Suprapubic skin (tissue), 4 donors: ENCODE results near the gene ETV6. TPM values are rescaled to one million over a fixed set of nuclear protein-coding genes. Genes with fewer than 3 reads are reported as not detected.
A peak's percentile ranks its signal among the peaks of the same experiment; 100 is the strongest.

Experiments
- DNase-seq, 2 donors: peaks; one replicate each; pipeline ENCODE4 v3.0.0-alpha.2; 2019; ENCODE audit warnings: low spot score in 2 of 2
- H3K27ac ChIP-seq: fragments of 200-600 bp; sonication (generic); one replicate; pipeline ENCODE4 v1.5.1; 2019
- H3K27me3 ChIP-seq: fragments of 200-600 bp; sonication (generic); one replicate; pipeline ENCODE4 v1.5.1; 2019
- H3K36me3 ChIP-seq: fragments of 200-600 bp; sonication (generic); one replicate; pipeline ENCODE4 v1.5.1; 2019
- H3K4me1 ChIP-seq: fragments of 200-600 bp; sonication (generic); one replicate; pipeline ENCODE4 v1.5.1; 2019
- H3K4me3 ChIP-seq: fragments of 200-600 bp; sonication (generic); one replicate; pipeline ENCODE4 v1.5.1; 2019; ENCODE audit warnings: mild to moderate bottlenecking
- H3K9me3 ChIP-seq: fragments of 200-600 bp; sonication (generic); one replicate; pipeline ENCODE4 v1.5.1; 2019
- CTCF ChIP-seq, 2 donors: fragments of 200-600 bp in 1 of 2; fragments of 450-650 bp in 1 of 2; sonication (generic) in 1 of 2; IDR thresholded peaks; one replicate each; pipeline ENCODE4 v1.5.1; 2016 to 2019; ENCODE audit warnings: antibody characterized with exemption in 2 of 2, mild to moderate bottlenecking in 1 of 2, moderate library complexity in 1 of 2
- EP300 ChIP-seq: sonication (generic); formaldehyde crosslinking; IDR thresholded peaks from one replicate; pipeline ENCODE4 v1.6.1; 2017; ENCODE audit warnings: antibody characterized with exemption
- POLR2A ChIP-seq, 2 donors: fragments of 450-650 bp; IDR thresholded peaks; one replicate each; pipeline ENCODE4 v1.6.1; 2017; ENCODE audit warnings: antibody characterized with exemption in 2 of 2, mild to moderate bottlenecking in 2 of 2, moderate library complexity in 2 of 2
- POLR2AphosphoS5 ChIP-seq, 3 donors: sonication (generic); formaldehyde crosslinking; IDR thresholded peaks; one replicate each; pipeline ENCODE4 v1.6.1; 2017; ENCODE audit warnings: antibody characterized with exemption in 3 of 3
- WGBS: methylation state at CpG from one replicate; pipeline ENCODE4 v1.1.5; 2018; 5-methylcytosine and 5-hydroxymethylcytosine counted together
- total RNA-seq, 4 donors: library from RNA; depleted of rRNA; stranded (reverse); fragments of >200 nt; gene quantifications; one replicate each; pipeline ENCODE4 v1.1.0, GENCODE V29; 2016

Gene ETV6
- total RNA-seq, 4 donors from 2014 or later: 16.9 to 41.4 (median 25.1) TPM

- Histone ChIP-seq H3K27ac (no peak overlapping the region), H3K36me3 (no peaks in the 10 kb centered on the region), H3K9me3 (no peaks in the 10 kb centered on the region), H3K27me3 (no peaks in the 10 kb centered on the region), H3K4me1 (peaks cover 12% of the 10 kb centered on the region), H3K4me3 (no peak overlapping the region)
- DNase-seq: no peak
- TF ChIP-seq EP300 (no peak), POLR2AphosphoS5 (IDR thresholded peaks at IDR 0.05) (no peak), POLR2A (IDR thresholded peaks at IDR 0.05) (no peak), CTCF (IDR thresholded peaks at IDR 0.05) (no peak)
- WGBS: 84% methylated on average over 3 of the region's 3 CpGs
Measured at GRCh38 chr12:11805680-11806079, 156.2 kb downstream of the ETV6 start.

GRCh38 chr12:11807458-11807857 is 158.0 kb downstream of the ETV6 start:
- no peak overlapping the region for H3K27ac ChIP-seq
- H3K9me3 ChIP-seq: no peaks in the 10 kb centered on the region
- TF ChIP-seq POLR2A (IDR thresholded peaks at IDR 0.05) (no peak), CTCF (IDR thresholded peaks at IDR 0.05) (no peak), POLR2AphosphoS5 (IDR thresholded peaks at IDR 0.05) (no peak), EP300 (no peak)
- no peaks in the 10 kb centered on the region for H3K36me3 ChIP-seq
- H3K4me3 ChIP-seq: no peak overlapping the region
- no peaks in the 10 kb centered on the region for H3K27me3 ChIP-seq
- DNase-seq: no peak
- H3K4me1 ChIP-seq: peaks cover 24% of the 10 kb centered on the region

- no peaks in the 10 kb centered on the region for H3K36me3 ChIP-seq
Measured at GRCh38 chr12:11808931-11809330, 159.5 kb downstream of the ETV6 start.

GRCh38 chr12:11810206-11810545 is 160.7 kb downstream of the ETV6 start:
- TF ChIP-seq CTCF (IDR thresholded peaks at IDR 0.05) (no peak), POLR2A (IDR thresholded peaks at IDR 0.05) (no peak), EP300 (no peak), POLR2AphosphoS5 (IDR thresholded peaks at IDR 0.05) (no peak)
- H3K27ac ChIP-seq: no peak overlapping the region

More at GRCh38 chr12:11808931-11809330, 159.5 kb downstream of the ETV6 start:
- Histone ChIP-seq H3K4me3 (no peak overlapping the region), H3K27ac (no peak overlapping the region), H3K9me3 (no peaks in the 10 kb centered on the region), H3K27me3 (no peaks in the 10 kb centered on the region), H3K4me1 (peaks cover 38% of the 10 kb centered on the region)
- TF ChIP-seq POLR2A (IDR thresholded peaks at IDR 0.05): no peak
- WGBS: 94% methylated on average over 8 of the region's 8 CpGs
- DNase-seq: no peak

GRCh38 chr12:11811008-11811407 is 161.5 kb downstream of the ETV6 start:
- 73% methylated on average over 3 of the region's 3 CpGs for WGBS
- H3K27ac ChIP-seq: no peak overlapping the region
- no peak overlapping the region for H3K4me3 ChIP-seq
- no peak for DNase-seq
- no peaks in the 10 kb centered on the region for H3K36me3 ChIP-seq
- peaks cover 42% of the 10 kb centered on the region for H3K4me1 ChIP-seq
- H3K27me3 ChIP-seq: no peaks in the 10 kb centered on the region
- H3K9me3 ChIP-seq: no peaks in the 10 kb centered on the region
- TF ChIP-seq EP300: no peak
- TF ChIP-seq CTCF (IDR thresholded peaks at IDR 0.05): no peak
- TF ChIP-seq POLR2A (IDR thresholded peaks at IDR 0.05): no peak
- TF ChIP-seq POLR2AphosphoS5 (IDR thresholded peaks at IDR 0.05): no peak

More at GRCh38 chr12:11810206-11810545, 160.7 kb downstream of the ETV6 start:
- peaks cover 42% of the 10 kb centered on the region for H3K4me1 ChIP-seq
- no peak overlapping the region for H3K4me3 ChIP-seq
- no peak for DNase-seq
- no peaks in the 10 kb centered on the region for H3K27me3 ChIP-seq
- 93% methylated on average over 3 of the region's 3 CpGs for WGBS
- no peaks in the 10 kb centered on the region for H3K36me3 ChIP-seq
- no peaks in the 10 kb centered on the region for H3K9me3 ChIP-seq

GRCh38 chr12:11812241-11812585 is 162.7 kb downstream of the ETV6 start:
- 61% methylated on average over 2 of the region's 2 CpGs for WGBS
- Histone ChIP-seq H3K9me3 (no peaks in the 10 kb centered on the region), H3K4me1 (peaks cover 42% of the 10 kb centered on the region), H3K27me3 (no peaks in the 10 kb centered on the region), H3K27ac (peak overlapping the region; percentile 84), H3K36me3 (no peaks in the 10 kb centered on the region), H3K4me3 (no peak overlapping the region)
- no peak for DNase-seq
- TF ChIP-seq POLR2AphosphoS5 (IDR thresholded peaks at IDR 0.05) (no peak), CTCF (IDR thresholded peaks at IDR 0.05) (no peak), POLR2A (IDR thresholded peaks at IDR 0.05) (no peak), EP300 (no peak)
